Stimulated activated CD8-positive, alpha-beta memory T cell treated with anti-CD3 and anti-CD28 coated beads, Interleukin-4, amount 100 ng/mL, for 48 hours (primary cell): ENCODE measurements around the gene TRNT1.
A peak's percentile ranks its signal among the peaks of the same experiment; 100 is the strongest.

Experiments
- DNase-seq: peaks from one replicate; pipeline ENCODE4 v3.0.0-alpha.2; 2020

TRNT1 gene

GRCh38 chr3:3179407-3180094 lies 52.8 kb downstream of the TRNT1 start, which contains the start of gene CRBN:
Gene CRBN, minus strand, starts transcription at chr3:3179691. Its CDS starts 4 bp downstream, at chr3:3179687.
- peak; percentile 90 for DNase-seq

- DNase-seq: no peak
These were observed 53.7 kb downstream of the TRNT1 start for GRCh38 chr3:3180456-3180855.

DNA sequence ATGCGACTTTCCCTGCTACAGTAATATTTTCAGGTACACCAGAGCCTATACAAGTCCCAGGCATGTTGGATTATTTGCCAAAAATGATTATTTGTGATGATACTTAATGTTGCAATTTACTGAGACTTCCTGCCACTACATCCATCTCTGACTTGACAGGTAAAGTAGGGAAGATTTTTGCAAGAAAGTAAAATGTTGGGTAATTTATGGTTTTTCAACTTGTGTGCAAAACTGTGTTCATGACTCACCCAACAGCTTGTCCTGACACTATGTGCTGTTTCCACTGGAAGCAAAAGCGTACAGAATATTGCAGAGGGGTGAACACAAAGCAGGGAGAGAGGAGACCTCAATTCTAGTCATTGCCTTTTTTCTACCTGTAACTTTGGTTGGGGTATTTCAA lies 58.1 kb downstream of the TRNT1 start:
- no peak for DNase-seq

DNA sequence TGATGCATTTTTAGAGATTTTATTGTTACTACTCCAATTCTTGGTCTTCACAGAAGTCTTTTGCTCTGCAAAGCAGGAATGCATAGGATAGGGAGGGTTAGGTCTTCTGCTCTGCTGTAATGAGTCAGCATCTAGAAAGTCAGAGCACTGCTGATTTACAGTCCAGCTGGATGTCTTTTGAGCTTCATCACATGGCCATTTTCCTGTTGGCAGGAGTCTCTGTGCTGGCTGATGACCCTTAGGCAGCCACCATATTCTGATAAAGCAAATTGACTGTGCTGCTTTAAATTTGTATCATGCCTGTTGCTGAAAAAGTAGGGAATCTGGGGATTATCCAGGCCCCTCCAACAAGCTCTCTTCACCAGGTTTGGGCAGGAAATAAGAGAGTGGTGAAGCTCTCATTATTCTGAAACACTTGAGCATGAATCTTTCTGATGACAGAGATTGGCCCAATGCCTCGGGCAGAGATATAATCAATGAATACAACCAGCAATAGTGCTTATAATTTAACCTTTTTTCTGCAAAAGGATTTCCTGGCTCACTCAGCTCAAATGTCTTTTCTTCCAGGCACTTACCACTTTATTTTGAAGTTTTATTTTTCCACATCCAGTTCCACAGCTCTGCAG lies 62.5 kb downstream of the TRNT1 start:
- no peak for DNase-seq

GRCh38 chr3:3189961-3190360 lies 63.2 kb downstream of the TRNT1 start:
- DNase-seq: no peak

- no peak for DNase-seq
These were observed 65.0 kb downstream of the TRNT1 start for GRCh38 chr3:3191675-3192285.

DNA sequence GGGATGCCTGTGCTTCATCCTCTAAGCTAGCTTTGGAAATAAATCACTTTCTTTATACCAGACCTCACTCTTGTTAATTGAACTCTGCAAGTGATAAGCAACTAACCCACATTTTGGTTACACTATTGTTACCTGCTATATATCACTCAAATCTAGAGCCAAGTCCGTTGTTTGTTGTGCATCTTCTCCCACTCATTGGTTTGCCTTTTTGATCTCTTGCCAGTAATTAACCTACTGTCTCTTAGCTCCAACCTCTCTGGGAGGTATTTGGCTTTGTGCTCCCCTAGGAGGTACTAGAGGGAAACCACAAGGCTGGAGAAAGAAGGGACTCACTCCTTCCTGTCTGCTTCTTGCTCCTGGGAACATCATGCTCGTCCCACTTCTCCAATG lies 65.5 kb downstream of the TRNT1 start:
- no peak for DNase-seq

- no peak for DNase-seq
These were observed 68.1 kb downstream of the TRNT1 start for GRCh38 chr3:3194861-3195260.

- no peak for DNase-seq
These were observed 69.6 kb downstream of the TRNT1 start for GRCh38 chr3:3196148-3196861.
